ENCODE measurements around the gene TTLL10.

GRCh38 chr1:1187938-1188337, 14.3 kb downstream of the TTLL10 start:
- TF ChIP-seq EZH2phosphoT487 (IDR thresholded peaks at IDR 0.05; ENCODE audit: borderline replicate concordance) (no peak), CTCF (conservative IDR thresholded peaks at IDR 0.05; ENCODE audit: low read length) (no peak)

Measured in Loucy (cell line).